GM12873 (cell line): ENCODE results near the gene HPX.

Experiments used
- TF ChIP-seq, protein P1 (sequence below): IDR thresholded peaks from 2 replicates; pipeline ENCODE4 v1.5.1; 2012; ENCODE audit warnings: low read depth, mild to moderate bottlenecking, moderate library complexity, low read length, control low read depth; ENCODE audit not compliant: insufficient read depth; ENCODE audit errors: missing control alignments

The HPX gene

DNA sequence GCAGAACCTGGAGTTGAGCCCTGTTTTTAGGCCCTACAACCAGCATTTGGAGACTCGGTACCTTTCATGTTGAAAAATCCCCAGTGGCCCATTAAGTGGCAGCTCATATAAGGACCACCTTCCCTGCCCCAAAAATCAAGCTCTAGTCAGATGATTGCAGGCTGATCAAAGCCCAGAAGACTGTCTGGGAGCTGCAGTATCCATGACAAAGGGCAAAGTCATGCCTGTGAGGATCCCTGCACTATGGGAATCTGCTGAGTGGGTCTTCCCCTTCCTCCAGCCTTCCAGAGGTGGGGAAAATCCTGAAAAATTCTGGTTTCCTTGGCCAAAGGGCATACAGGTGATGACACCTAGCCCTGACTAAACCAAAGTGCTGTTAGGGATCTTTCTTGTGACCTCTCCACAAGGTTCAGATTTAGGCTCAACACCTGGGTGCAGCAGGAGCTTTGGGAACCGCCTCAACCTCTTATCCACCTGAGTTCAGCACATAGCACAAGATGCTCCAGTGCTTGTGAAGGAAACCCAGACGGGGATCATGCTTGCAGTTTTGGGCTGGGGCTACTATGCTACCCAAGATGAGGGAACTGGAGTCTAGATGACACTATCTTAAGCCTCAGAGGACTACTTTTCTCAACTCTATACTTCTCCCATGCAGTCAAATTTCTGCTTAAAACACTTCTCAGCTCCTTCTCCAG, 34.2 kb upstream of the HPX start:
- TF ChIP-seq, protein P1, sequence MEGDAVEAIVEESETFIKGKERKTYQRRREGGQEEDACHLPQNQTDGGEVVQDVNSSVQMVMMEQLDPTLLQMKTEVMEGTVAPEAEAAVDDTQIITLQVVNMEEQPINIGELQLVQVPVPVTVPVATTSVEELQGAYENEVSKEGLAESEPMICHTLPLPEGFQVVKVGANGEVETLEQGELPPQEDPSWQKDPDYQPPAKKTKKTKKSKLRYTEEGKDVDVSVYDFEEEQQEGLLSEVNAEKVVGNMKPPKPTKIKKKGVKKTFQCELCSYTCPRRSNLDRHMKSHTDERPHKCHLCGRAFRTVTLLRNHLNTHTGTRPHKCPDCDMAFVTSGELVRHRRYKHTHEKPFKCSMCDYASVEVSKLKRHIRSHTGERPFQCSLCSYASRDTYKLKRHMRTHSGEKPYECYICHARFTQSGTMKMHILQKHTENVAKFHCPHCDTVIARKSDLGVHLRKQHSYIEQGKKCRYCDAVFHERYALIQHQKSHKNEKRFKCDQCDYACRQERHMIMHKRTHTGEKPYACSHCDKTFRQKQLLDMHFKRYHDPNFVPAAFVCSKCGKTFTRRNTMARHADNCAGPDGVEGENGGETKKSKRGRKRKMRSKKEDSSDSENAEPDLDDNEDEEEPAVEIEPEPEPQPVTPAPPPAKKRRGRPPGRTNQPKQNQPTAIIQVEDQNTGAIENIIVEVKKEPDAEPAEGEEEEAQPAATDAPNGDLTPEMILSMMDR, result no peak

DNA sequence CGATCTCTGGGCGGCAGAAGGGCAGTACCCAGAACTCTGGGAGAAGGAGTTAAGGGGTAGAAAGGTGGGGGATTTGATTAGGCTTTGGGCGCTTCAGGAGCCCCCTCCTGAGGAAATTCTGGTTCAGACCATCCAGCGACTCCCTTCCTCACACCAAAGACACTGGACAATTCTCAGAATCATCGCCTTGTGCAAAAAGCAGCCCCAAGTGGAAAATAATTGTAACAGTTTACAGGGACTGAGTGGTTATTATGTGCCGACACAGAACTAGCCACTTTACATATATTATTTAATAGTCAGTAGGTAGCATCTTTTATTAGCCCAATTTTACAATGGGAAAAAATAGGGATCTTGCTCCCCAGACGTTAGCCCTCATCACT, 33.6 kb upstream of the HPX start:
- TF ChIP-seq, protein P1, result no peak

DNA sequence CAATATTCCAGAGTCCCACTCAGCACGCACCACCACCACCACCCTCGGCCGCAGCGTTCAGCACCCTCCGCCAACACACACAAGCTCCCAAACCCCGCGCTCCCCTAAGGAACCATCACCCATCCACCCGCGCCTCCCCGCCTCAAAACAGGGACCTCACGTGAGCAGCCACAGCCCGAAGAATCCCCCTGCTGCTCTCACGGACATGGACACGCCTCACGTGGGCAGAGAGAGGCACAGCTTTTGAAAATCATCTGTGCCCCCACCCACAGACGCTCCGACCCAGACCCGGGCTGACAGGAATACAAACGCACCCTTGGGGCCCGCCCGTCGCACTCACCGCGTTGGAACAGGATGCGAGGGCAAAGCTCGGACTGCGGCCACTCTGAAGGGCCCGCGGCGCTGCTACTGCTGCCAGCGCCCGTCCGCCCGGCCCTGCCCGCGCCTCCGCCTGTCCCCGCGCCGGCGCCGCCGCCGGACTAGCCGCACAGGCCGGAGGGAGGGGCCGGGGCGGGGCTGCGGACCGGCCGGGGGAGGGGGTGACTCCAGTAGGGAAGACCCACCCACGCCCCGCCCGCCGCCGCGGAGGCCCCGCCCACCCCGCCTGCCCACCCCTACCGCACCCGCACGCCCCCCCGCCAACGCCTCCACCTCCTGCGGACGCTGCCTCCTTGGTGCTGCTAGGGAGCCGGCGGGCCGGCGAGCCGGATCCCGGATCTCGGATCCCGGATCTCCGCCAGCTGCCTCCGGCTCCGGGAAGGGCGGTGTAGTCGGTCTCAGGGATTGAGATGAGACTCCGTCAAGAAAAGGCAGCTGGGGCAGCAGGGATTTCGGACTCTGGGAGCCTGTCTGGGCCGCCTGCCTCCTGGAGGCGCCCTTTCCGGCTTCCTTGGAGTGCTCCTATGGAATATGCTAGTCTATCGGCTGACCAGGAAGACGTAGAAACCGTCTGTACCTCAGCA, 32.9 kb upstream of the HPX start, which contains the start of gene TRIM3:
Gene TRIM3, minus strand, starts transcription at position 491 of the 962 bp plus-strand sequence. CDS start 8,246 bp downstream, outside the sequence.
- TF ChIP-seq, protein P1, result no peak

DNA sequence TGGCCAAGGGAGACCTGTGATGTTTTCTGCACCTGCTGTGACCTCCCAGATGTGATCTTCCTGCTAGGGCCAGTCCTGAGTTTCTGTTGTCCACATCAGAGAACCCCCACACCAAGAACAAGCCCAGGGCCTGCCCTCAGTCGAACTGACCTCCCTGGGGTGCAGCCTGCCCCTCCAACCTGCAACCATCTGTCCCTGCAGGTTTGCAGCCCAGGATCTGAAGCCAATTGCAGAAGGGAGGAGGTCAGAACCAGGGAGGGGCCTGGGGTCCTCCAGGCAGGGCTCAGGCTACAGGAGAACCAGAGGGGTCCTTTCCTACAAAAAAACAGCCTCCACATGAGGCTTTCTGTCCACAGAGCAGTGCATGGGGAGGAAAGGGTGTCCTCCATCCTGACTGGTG, 32.1 kb upstream of the HPX start:
- TF ChIP-seq, protein P1, result no peak

DNA sequence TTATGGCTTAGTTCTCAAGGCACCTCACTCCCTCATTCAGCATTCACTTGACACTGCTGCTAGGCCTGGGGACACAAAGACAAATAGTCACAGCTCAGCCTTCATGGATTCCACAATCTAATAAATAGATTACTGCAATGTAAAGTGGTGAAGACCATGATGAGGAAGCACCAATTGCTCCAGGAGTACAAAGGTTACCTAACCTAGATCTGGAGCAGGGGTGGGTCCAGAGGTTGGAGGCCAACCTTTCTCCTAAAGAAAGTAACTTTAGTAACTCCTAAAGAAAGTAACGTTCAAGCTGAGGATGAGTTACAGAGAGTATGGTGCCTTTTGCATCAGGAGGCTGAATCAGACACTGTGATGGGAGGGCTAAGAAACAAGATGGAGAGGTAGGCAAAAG, 28.8 kb upstream of the HPX start:
- TF ChIP-seq, protein P1, result no peak

DNA sequence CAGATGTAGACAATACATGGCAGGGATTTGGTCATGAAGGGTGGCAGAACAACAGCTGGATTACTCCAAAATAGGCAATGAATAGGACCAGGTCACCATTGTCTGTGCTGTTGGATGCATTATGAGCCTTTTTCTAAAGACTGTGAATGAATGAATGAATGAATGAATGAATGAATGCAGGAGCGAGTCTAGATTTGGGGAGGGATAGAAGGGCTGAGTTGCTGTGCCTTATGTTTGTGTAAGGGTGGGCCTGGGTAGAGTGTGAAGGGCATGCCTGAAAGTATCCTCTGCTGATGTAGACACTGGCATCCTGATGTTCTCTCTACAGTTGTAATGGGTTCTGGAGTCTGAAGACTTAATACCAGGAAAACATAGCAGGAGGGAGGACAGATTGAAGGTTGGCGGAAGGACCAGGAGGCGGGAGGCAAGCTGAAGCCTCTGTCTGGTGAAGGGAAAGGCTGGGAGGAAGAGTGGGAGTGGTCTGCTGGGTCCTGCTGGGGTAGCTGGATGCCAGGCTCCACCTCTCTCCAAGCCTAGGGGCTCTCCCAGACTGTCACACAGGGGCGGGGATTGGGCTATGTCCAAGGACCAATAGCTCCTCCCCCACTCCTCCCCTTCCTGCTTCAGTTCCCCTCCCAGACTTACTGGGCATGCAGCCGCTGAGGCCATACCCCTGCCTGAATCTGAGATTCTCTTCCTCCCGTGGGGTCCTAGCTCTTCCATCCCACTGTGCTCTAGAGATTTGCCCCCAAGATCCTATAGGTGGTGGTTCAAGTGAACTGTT, 28.1 kb upstream of the HPX start:
- TF ChIP-seq, protein P1, result no peak

DNA sequence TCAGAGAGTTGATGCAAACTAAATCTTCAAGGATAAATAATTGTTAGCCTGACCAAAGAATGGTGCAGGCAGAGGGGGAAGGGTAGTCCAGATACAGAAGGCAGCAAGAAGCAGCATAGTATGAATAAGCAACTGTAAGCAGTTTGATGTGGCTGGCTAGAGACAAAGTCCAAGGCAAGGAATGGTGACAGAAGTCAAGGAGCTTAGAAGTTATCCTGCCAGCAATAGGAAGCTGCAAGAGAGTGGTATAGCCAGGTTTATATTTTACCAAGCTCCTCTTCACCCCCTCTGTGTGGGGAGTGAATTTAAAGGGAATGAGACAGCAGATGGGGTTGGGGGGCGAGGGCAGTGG, 18.3 kb upstream of the HPX start:
- TF ChIP-seq, protein P1, result no peak
